SK-N-MC (cell line): ENCODE results near the gene ZMYND10.

Experiments
- DNase-seq: peaks from one replicate; pipeline ENCODE4 v3.0.0-alpha.2; 2011; ENCODE audit warnings: low read depth, low spot score
- H3K27ac ChIP-seq: fragments of 200-600 bp; sonication (generic); 2 replicates; pipeline ENCODE4 v1.5.1; 2016; ENCODE audit warnings: mixed run types
- H3K36me3 ChIP-seq: fragments of 200-600 bp; sonication (generic); 2 replicates; pipeline ENCODE4 v1.6.1; 2017; ENCODE audit warnings: antibody characterized with exemption, low read length, mixed read lengths; ENCODE audit not compliant: insufficient read depth
- H3K4me3 ChIP-seq: fragments of 200-600 bp; sonication (generic); 2 replicates; pipeline ENCODE4 v1.5.1; 2016
- H3K9ac ChIP-seq: fragments of 200-600 bp; sonication (generic); 2 replicates; pipeline ENCODE4 v1.8.0; 2017; ENCODE audit warnings: mixed run types, mixed read lengths; ENCODE audit not compliant: insufficient read length
- H3K9me3 ChIP-seq: fragments of 200-600 bp; sonication (generic); 2 replicates; pipeline ENCODE4 v1.6.1; 2017; ENCODE audit warnings: low read depth, mild to moderate bottlenecking, antibody characterized with exemption, low read length, moderate library complexity, mixed read lengths
- EZH2 ChIP-seq: fragments of 200-600 bp; sonication (generic); IDR thresholded peaks from one replicate; pipeline ENCODE4 v1.6.1; 2017; ENCODE audit warnings: antibody characterized with exemption
- FOXP2 ChIP-seq: optimal IDR thresholded peaks from 2 replicates; pipeline ENCODE3; 2011; ENCODE audit warnings: mild to moderate bottlenecking, moderate library complexity; ENCODE audit not compliant: insufficient read depth; ENCODE audit errors: extremely low read length, control extremely low read depth
- POLR2AphosphoS5 ChIP-seq: IDR thresholded peaks from 2 replicates; pipeline ENCODE4 v1.6.1; 2012; ENCODE audit warnings: mild to moderate bottlenecking, low read depth, low read length, borderline replicate concordance

The ZMYND10 gene

DNA sequence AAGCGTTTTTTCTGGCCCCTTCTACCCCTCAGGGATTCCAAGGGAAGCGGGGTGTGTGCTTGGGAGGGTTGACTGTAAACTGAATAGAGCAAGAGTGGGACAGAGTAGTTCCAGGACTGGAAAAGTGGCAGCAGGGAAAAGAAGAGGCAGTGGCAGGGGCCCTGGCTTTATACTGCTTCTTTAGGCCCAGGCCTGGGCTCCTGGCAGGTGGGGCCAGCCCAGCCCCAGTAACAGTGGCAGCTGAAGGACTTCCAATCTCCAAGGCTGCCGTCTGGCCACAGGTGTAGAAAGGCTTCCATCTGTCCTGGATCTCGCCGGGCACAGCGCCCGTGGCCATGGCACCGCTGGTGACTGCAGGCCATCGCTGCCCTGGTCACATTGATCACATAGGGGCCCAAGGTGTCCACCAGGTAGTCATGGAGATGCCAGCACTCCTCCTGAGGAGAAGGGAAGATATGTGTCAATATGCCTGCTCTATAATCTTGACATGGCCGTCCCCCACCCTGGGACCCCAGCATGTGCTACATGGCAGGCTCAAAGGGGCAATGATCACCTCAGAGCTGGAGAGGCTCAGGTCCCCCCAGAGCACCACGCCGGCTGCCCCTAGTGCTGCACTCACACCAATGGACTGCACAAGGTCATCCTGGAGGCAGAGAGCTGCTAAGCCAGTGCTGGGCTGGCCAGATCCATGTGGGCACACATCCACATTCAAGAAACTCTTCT lies 52.3 kb downstream of the ZMYND10 start:
- H3K27ac ChIP-seq: no peak overlapping the region
- H3K4me3 ChIP-seq: peak overlapping the region; percentile 84
- H3K9ac ChIP-seq: peak overlapping the region; percentile 67
- DNase-seq: no peak
- H3K9me3 ChIP-seq: no peaks in the 10 kb centered on the region
- H3K36me3 ChIP-seq: peaks cover 11% of the 10 kb centered on the region; the same call in 1 of the 2 replicates
- TF ChIP-seq POLR2AphosphoS5 (no peak), EZH2 (no peak), FOXP2 (no peak)

DNA sequence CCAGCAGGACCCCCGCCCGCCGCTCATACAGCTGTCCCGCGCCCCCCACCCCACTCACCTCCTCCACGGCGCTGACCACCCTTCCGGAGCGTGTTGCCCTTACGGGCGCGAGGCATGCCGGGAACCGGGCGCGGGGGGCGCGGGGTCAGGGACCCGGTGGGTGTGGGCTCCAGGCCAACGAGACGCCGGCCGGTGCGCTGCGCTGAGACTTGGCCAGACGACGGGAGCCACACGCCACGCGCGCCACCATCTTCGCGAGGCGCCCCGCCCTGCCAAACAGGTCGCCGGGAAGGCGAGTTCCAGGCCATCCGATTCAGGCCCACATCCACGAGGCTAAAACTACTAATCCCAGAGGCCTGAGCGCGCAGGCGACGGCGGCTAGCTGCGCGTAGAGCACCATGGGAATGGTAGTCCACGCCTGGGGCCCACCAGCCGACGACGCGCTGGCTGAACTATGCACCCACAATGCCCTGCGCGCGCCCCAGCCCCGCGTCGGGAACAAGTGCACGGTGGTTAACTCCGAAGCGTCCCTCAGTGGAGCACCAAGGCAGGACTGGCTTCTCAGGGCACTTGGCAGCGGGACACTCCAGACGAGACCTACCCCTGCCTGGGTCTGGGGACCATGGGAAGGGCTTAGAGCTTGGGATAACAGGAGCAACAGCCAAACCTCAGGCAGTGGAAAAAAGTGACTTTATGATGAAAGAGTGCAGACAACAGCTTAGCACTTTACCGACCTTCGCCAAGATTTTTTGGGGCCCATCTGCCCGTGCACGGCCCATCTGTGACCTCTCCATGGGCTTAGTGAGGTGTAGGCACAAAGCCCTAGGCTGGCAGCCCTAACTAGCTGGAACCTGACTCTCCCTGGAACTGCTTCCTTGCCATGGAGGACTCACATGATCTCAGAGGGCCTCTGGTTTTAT lies 53.1 kb downstream of the ZMYND10 start, which contains the start of gene IFRD2:
Gene IFRD2 (minus strand): TSS at position 271 of the 920 bp plus-strand sequence. CDS start 155 bp downstream, at position 116.
- Histone ChIP-seq H3K36me3 (peaks cover 14% of the 10 kb centered on the region; the same call in 1 of the 2 replicates), H3K9me3 (no peaks in the 10 kb centered on the region), H3K27ac (0 out of 2 replicates have a peak within 1 kb of the TSS, but pooled peaks have one; percentile 31), H3K4me3 (peak within 1 kb of the TSS; percentile 84), H3K9ac (peak within 1 kb of the TSS; percentile 89)
- TF ChIP-seq POLR2AphosphoS5 (peak; percentile 76; the same call in 1 of the 2 replicates), FOXP2 (peak; percentile 41), EZH2 (no peak)
- DNase-seq: peak; percentile 70
